Adrenal gland (tissue), 12 donors: ENCODE results near the gene GRWD1. TPM values are rescaled to one million over a fixed set of nuclear protein-coding genes. Genes with fewer than 3 reads are reported as not detected.

Source experiments
- DNase-seq, 7 donors: peaks; one replicate each; pipeline ENCODE4 v3.0.0-alpha.2; 2019 to 2020
- H3K27ac ChIP-seq, 5 donors: fragments of 200-600 bp; sonication (generic) in 4 of 5; 1 replicate in 3 of 5; 2 replicates in 2 of 5; pipeline versions ENCODE4 v1.5.1 to v1.8.0; 2016 to 2020; ENCODE audit warnings: mild to moderate bottlenecking in 1 of 5
- H3K27me3 ChIP-seq: fragments of 200-600 bp; 2 replicates; pipeline ENCODE4 v1.8.0; 2021
- H3K36me3 ChIP-seq, 2 donors: fragments of 200-600 bp; replicated peaks in 1 of 2; 1 replicate in 1 of 2; 2 replicates in 1 of 2; pipeline versions ENCODE4 v1.5.1 to v1.8.0; 2018 to 2022
- H3K4me1 ChIP-seq, 2 donors: fragments of 200-600 bp; replicated peaks in 1 of 2; 1 replicate in 1 of 2; 2 replicates in 1 of 2; pipeline versions ENCODE4 v1.5.1 to v1.8.0; 2018 to 2021
- H3K4me3 ChIP-seq, 4 donors: fragments of 200-600 bp; sonication (generic) in 3 of 4; one replicate each; pipeline ENCODE4 v1.5.1; 2016 to 2018
- H3K9me3 ChIP-seq, 3 donors: fragments of 200-600 bp; sonication (generic) in 1 of 3; replicated peaks in 1 of 3; 1 replicate in 2 of 3; 2 replicates in 1 of 3; pipeline versions ENCODE4 v1.5.1 to v1.8.0; 2016 to 2021
- POLR2A ChIP-seq, 2 donors: fragments of 450-650 bp; IDR thresholded peaks; one replicate each; pipeline ENCODE4 v1.6.1; 2017; ENCODE audit warnings: antibody characterized with exemption in 2 of 2, mild to moderate bottlenecking in 2 of 2, moderate library complexity in 1 of 2
- WGBS, 4 donors: extraction: QIAGEN DNeasy Blood & Tissue Kit in 2 of 4; methylation state at CpG; one replicate each; pipeline versions ENCODE4 v1.1.5 to v1.1.7; 2013 to 2017; 5-methylcytosine and 5-hydroxymethylcytosine counted together
- intact Hi-C, 2 donors: fragments of 100-400 bp; cut with DNase I; formaldehyde crosslinking; loops; one replicate each; pipeline versions ENCODE4 v1.14.1 to v1.15.0; 2022 to 2023
- polyA plus RNA-seq, 3 donors: library from polyadenylated mRNA; stranded (reverse); fragments of 200-250 nt in 2 of 3; fragments of 350-450 nt in 1 of 3; fragmentation: Illumina TruSeq in 1 of 3; extraction: RNeasy Lipid Tissue Mini Kit (QIAGEN cat#74804) in 1 of 3; gene quantifications; one replicate each; pipeline ENCODE4 v1.2.3, GENCODE V29; 2013 to 2014
- total RNA-seq, 9 donors: library from RNA; depleted of rRNA in 4 of 9; stranded (reverse); fragments of >200 nt in 4 of 9; fragments of 120-200 nt in 1 of 9; fragmentation: NEBNext Ultra II Directional in 1 of 9; extraction: Animal tissue kit (Norgen Biotek cat#: 25700) in 1 of 9; gene quantifications; one replicate each; pipeline versions ENCODE4 v1.1.0 to v1.2.4, GENCODE V29; 2013 to 2023
- TF ChIP-seq, protein P1 (sequence below), 6 experiments: fragments of 450-650 bp in 4 of 6; fragments of 200-600 bp in 2 of 6; sonication (generic) in 1 of 6; IDR thresholded peaks; 1 replicate in 5 of 6; 2 replicates in 1 of 6; pipeline versions ENCODE4 v1.5.1 to v1.8.0; 2016 to 2021; ENCODE audit warnings: antibody characterized with exemption in 6 of 6, mild to moderate bottlenecking in 2 of 6, moderate library complexity in 1 of 6
- donor health status: healthy with polysubstance abuse.
- donor health status: Bipolar disorder and iron deficiency.
- donor health status: DM: yes; HTN: yes; CAD: no.
- donor health status: DM: no; HTN: no; CAD: no.
- donor health status: DM: no; HTN: no; CAD: no.
- donor health status: DM: yes; HTN: yes; CAD: no.

GRWD1 gene
- total and polyA plus RNA-seq, 12 donors: 6.6 to 48.4 (median 24.0) TPM

DNA sequence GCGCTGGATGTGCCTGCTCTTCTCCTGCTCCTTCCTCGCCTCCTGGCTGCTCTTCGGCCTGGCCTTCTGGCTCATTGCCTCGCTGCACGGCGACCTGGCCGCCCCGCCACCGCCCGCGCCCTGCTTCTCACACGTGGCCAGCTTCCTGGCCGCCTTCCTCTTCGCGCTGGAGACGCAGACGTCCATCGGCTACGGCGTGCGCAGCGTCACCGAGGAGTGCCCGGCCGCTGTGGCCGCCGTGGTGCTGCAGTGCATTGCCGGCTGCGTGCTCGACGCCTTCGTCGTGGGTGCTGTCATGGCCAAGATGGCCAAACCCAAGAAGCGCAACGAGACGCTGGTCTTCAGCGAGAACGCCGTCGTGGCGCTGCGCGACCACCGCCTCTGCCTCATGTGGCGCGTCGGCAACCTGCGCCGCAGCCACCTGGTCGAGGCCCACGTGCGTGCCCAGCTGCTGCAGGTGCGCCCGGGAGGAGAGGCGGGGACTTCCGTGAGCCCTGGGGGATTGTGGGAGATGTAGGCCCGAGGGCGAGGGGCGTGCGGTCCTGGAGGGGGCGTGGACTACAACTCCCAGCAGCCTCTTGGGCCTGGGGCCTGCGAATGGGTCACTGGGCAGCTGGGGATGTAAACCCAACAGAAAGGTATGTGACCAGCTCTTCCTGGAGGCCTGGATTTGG lies 16.3 kb downstream of the GRWD1 start:
- Histone ChIP-seq H3K9me3 (no peaks in the 10 kb centered on the region), H3K4me1 (no peaks in the 10 kb centered on the region), H3K27ac (no peak overlapping the region), H3K27me3 (no peaks in the 10 kb centered on the region), H3K36me3 (peaks cover 0 to 4% of the 10 kb centered on the region in 2 donors), H3K4me3 (no peak overlapping the region)
- intact Hi-C loops: no loop called here
- 77 to 88% (median 84%) methylated on average over 48 to 62 of the region's 62 CpGs for WGBS, 4 donors
- peak in 2 of 7 donors; percentile 15 to 16 for DNase-seq
- no peak for TF ChIP-seq POLR2A (IDR thresholded peaks at IDR 0.05)
- TF ChIP-seq, protein P1, sequence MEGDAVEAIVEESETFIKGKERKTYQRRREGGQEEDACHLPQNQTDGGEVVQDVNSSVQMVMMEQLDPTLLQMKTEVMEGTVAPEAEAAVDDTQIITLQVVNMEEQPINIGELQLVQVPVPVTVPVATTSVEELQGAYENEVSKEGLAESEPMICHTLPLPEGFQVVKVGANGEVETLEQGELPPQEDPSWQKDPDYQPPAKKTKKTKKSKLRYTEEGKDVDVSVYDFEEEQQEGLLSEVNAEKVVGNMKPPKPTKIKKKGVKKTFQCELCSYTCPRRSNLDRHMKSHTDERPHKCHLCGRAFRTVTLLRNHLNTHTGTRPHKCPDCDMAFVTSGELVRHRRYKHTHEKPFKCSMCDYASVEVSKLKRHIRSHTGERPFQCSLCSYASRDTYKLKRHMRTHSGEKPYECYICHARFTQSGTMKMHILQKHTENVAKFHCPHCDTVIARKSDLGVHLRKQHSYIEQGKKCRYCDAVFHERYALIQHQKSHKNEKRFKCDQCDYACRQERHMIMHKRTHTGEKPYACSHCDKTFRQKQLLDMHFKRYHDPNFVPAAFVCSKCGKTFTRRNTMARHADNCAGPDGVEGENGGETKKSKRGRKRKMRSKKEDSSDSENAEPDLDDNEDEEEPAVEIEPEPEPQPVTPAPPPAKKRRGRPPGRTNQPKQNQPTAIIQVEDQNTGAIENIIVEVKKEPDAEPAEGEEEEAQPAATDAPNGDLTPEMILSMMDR (IDR thresholded peaks at IDR 0.05): no peak

DNA sequence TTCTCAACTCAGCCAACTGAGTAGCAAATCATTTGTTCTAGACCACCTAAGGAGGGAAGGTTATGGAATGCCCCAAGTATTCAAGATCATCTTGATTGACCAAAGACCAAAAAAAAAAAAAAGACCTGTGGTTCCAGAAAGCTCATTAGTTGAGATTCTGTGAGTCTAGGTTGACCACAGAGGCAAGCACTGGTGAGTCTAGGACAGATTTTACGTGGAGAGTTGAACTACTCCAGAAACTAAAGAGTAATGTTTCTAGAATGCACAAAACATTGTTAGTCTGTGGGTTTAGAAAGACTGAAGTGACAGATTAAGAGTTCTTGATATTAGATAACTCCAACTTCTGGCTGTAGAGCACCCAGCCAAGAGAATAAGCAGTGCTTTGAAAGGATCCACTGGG lies 19.4 kb downstream of the GRWD1 start:
- no peak for TF ChIP-seq POLR2A (IDR thresholded peaks at IDR 0.05)
- TF ChIP-seq, protein P1 (IDR thresholded peaks at IDR 0.05): no peak
- intact Hi-C loops: no loop called here
- no peaks in the 10 kb centered on the region for H3K9me3 ChIP-seq
- DNase-seq: no peak
- peaks cover 0 to under 1% of the 10 kb centered on the region in 2 donors for H3K36me3 ChIP-seq
- no peak overlapping the region for H3K27ac ChIP-seq
- WGBS, 4 donors: 86 to 96% (median 93%) methylated on average over 1 of the region's 1 CpG
- H3K27me3 ChIP-seq: no peaks in the 10 kb centered on the region
- H3K4me3 ChIP-seq: no peak overlapping the region
- H3K4me1 ChIP-seq: peaks cover 4 to 10% of the 10 kb centered on the region in 2 donors

DNA sequence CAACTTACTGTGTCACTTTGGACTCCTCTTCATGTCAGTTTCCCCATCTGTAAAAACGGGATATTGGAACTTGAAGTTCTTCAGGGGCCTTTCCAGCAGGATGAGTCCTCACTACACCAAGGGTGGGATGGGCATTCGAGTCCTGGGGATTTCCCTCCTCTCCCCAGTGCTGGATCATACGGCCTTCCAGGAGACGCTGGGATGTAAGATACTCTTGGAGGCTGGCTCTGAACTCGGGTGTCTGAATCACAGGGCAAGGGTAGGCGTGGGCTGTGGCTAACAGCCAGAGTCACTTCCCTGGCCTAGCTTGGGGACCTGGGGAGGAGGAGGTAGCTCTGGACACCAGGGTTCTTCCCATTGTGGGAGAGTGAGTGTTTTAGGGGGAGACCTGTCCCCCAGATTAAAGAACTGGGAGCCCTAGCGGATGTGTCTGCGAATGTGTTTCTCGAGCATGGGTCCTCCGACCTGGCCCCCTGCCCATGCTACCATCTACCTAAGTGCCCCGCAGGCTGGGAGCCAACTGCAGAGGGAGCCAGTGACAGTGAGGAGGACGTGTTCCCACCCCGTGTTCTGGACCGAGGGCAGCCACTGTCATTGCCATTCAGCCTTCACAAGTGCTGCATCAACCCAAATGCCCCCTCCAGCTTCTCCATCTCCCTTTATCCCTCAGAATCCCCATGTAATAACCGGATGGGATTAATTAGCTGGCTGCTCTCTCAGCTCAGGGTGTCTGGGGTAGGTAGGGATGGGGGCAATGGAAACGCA lies 21.0 kb downstream of the GRWD1 start:
- Histone ChIP-seq H3K9me3 (no peaks in the 10 kb centered on the region), H3K27me3 (no peaks in the 10 kb centered on the region), H3K27ac (peak overlapping the region in 1 of 5 donors; percentile 34), H3K4me3 (no peak overlapping the region), H3K36me3 (peaks cover 0 to 15% of the 10 kb centered on the region in 2 donors), H3K4me1 (peaks cover 8 to 14% of the 10 kb centered on the region in 2 donors)
- TF ChIP-seq, protein P1 (IDR thresholded peaks at IDR 0.05): no peak
- no peak for TF ChIP-seq POLR2A (IDR thresholded peaks at IDR 0.05)
- DNase-seq: peak in 5 of 7 donors; percentile 65 to 79 (median 70)
- WGBS, 4 donors: 56 to 61% (median 59%) methylated on average over 10 to 16 of the region's 16 CpGs
- intact Hi-C loops: no loop called here

DNA sequence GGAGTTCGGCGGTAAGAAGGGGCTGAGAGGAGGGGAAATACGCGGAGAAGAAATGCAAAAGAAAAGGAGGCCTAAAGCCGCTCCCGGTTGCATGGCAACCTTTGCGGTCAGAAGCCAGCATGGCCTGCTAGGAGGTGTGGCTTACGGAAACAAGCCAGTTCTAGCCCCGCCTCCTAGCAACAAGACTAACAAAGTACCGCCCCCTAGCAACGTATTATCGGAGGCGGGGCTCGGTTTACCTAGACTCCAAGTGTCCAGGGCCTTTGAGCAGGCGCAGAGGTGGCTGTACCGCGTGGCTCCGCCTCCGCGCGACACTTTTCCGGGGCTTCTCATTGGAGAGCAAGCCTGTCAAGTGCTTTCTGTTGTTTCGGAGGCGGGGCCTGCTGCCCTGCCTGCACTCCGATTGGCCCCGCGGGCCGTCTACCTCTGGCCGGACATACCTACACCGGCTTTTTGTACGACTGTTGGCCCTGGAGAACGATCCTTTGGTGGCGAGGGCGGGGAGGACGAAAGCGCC lies 23.0 kb downstream of the GRWD1 start:
- peak; percentile 99 to 100 (median 100) for DNase-seq
- Histone ChIP-seq H3K4me3 (peak overlapping the region in 3 of 4 donors; percentile 78 to 94 (median 83)), H3K9me3 (no peaks in the 10 kb centered on the region), H3K36me3 (peaks cover 0 to 36% of the 10 kb centered on the region in 2 donors), H3K4me1 (peaks cover 8 to 14% of the 10 kb centered on the region in 2 donors), H3K27me3 (no peaks in the 10 kb centered on the region), H3K27ac (peak overlapping the region in 4 of 5 donors; percentile 73 to 96 (median 95))
- TF ChIP-seq, protein P1 (IDR thresholded peaks at IDR 0.05): no peak
- TF ChIP-seq POLR2A (IDR thresholded peaks at IDR 0.05): no peak
- intact Hi-C loops: no loop called here
- WGBS, 4 donors: 0% methylated on average over 13 to 36 of the region's 36 CpGs
